ENCODE results near the gene GRM8. TPM values are rescaled to one million over a fixed set of nuclear protein-coding genes. Genes with fewer than 3 reads are reported as not detected.

The GRM8 gene
- polyA plus RNA-seq, 2 of the 4 experiments (the other 2 are of a cell fraction) = 0.06 TPM; not detected in 1

GRCh38 chr7:126656165-126656564 lies 596.6 kb downstream of the GRM8 start:
- CTCF ChIA-PET = no interaction called here
- Histone ChIP-seq H3K27ac (no peak overlapping the region), H3K9me3 (no peaks in the 10 kb centered on the region), H3K4me2 (no peak overlapping the region), H3K4me1 (no peaks in the 10 kb centered on the region), H3K4me3 (no peak overlapping the region)
- FAIRE-seq (no peak), ATAC-seq (no peak), DNase-seq (ENCODE audit: low read depth in 1 of 2, low spot score in 1 of 2) (no peak)
- TF ChIP-seq FOXS1 (CRISPR knock-in tag; IDR thresholded peaks at IDR 0.05) = no peak
- TF ChIP-seq HOXB13 (CRISPR knock-in tag; IDR thresholded peaks at IDR 0.05; ENCODE audit: low read depth) = no peak
- no peak for TF ChIP-seq MAFK (IDR thresholded peaks at IDR 0.05; ENCODE audit: partially characterized antibody)
- no peak for TF ChIP-seq RAD21 (conservative IDR thresholded peaks at IDR 0.05 in 1 of 2, IDR thresholded peaks at IDR 0.05 in 1 of 2)
- no peak for TF ChIP-seq RCOR1 (IDR thresholded peaks at IDR 0.05; ENCODE audit: low read depth, low read length)
- no peak for TF ChIP-seq ZC3H11A (IDR thresholded peaks at IDR 0.05)
- TF ChIP-seq, protein P1, sequence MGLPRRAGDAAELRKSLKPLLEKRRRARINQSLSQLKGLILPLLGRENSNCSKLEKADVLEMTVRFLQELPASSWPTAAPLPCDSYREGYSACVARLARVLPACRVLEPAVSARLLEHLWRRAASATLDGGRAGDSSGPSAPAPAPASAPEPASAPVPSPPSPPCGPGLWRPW (IDR thresholded peaks at IDR 0.05) = no peak
- no peak for TF ChIP-seq CBX8 (IDR thresholded peaks at IDR 0.05)
- TF ChIP-seq, protein P2, sequence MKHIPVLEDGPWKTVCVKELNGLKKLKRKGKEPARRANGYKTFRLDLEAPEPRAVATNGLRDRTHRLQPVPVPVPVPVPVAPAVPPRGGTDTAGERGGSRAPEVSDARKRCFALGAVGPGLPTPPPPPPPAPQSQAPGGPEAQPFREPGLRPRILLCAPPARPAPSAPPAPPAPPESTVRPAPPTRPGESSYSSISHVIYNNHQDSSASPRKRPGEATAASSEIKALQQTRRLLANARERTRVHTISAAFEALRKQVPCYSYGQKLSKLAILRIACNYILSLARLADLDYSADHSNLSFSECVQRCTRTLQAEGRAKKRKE (CRISPR knock-in tag; IDR thresholded peaks at IDR 0.05; ENCODE audit: low read depth) = no peak
- TF ChIP-seq RFX5 (IDR thresholded peaks at IDR 0.05) = no peak
- no peak for TF ChIP-seq FOSL2 (IDR thresholded peaks at IDR 0.05)
- TF ChIP-seq FOSL2 (CRISPR knock-in tag; IDR thresholded peaks at IDR 0.05) = no peak
- no peak for TF ChIP-seq SMC3 (IDR thresholded peaks at IDR 0.05)
- no peak for TF ChIP-seq ESRRA (IDR thresholded peaks at IDR 0.05; ENCODE audit: borderline replicate concordance, low read length)
- no peak for TF ChIP-seq JUNB (IDR thresholded peaks at IDR 0.05)
- no peak for TF ChIP-seq RNF2 (IDR thresholded peaks at IDR 0.05; ENCODE audit: borderline replicate concordance, low read depth)
- no peak for TF ChIP-seq ZNF302 (CRISPR knock-in tag; IDR thresholded peaks at IDR 0.05)
- TF ChIP-seq MYC (IDR thresholded peaks at IDR 0.05; ENCODE audit: borderline replicate concordance, low read length) = no peak
- TF ChIP-seq HDAC2 (IDR thresholded peaks at IDR 0.05) = no peak
- no peak for TF ChIP-seq CHD2 (IDR thresholded peaks at IDR 0.05; ENCODE audit: low read length, partially characterized antibody)
- 47% methylated on average over 5 of the region's 6 CpGs for WGBS (ENCODE audit: missing lambda C conversion rate)
- POLR2A ChIA-PET = no interaction called here

DNA sequence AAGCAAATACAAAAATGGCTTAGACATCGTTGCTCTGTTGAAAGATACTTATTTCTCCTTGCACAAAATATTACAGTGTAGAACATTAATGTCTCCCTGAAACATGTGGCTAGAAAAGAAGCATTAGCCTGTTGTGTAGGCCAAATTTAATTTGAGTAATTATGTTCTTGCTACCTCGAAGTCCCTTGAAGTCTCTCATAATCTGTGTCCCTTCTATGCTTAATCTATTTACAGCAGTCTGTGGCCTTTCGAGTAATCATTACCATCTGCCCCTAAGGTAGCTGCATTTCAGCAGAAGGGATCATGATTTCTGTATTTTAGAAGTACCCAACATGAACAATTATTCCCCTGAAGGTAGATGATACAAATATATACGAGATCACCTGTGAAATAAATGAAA lies 615.2 kb downstream of the GRM8 start:
- no peak for TF ChIP-seq ZSCAN20 (CRISPR knock-in tag; IDR thresholded peaks at IDR 0.05)
- no peak for TF ChIP-seq ESRRA (IDR thresholded peaks at IDR 0.05; ENCODE audit: borderline replicate concordance, low read length)
- no peak for TF ChIP-seq ZNF302 (CRISPR knock-in tag; IDR thresholded peaks at IDR 0.05)
- no peak for TF ChIP-seq HMGXB4 (CRISPR knock-in tag; IDR thresholded peaks at IDR 0.05; ENCODE audit: borderline replicate concordance)
- no peak for TF ChIP-seq KDM1A (IDR thresholded peaks at IDR 0.05; ENCODE audit: low read depth)
- no peak for TF ChIP-seq RNF2 (IDR thresholded peaks at IDR 0.05; ENCODE audit: borderline replicate concordance, low read depth)
- TF ChIP-seq, protein P1 (IDR thresholded peaks at IDR 0.05) = no peak
- TF ChIP-seq HDAC2 (IDR thresholded peaks at IDR 0.05) = no peak
- TF ChIP-seq FOXS1 (CRISPR knock-in tag; IDR thresholded peaks at IDR 0.05) = no peak
- no peak for TF ChIP-seq RFX5 (IDR thresholded peaks at IDR 0.05)
- TF ChIP-seq MAX (IDR thresholded peaks at IDR 0.05) = no peak
- TF ChIP-seq RARB (CRISPR knock-in tag; IDR thresholded peaks at IDR 0.05) = no peak
- TF ChIP-seq TFCP2L1 (CRISPR knock-in tag; IDR thresholded peaks at IDR 0.05) = no peak
- TF ChIP-seq EHMT2 (IDR thresholded peaks at IDR 0.05; ENCODE audit: low read depth) = no peak
- TF ChIP-seq ELK1 (IDR thresholded peaks at IDR 0.05; ENCODE audit: low read depth, low read length) = no peak
- no peak for TF ChIP-seq MAFK (IDR thresholded peaks at IDR 0.05; ENCODE audit: partially characterized antibody)
- TF ChIP-seq FOSL2 (IDR thresholded peaks at IDR 0.05) = no peak
- no peak for TF ChIP-seq FOSL2 (CRISPR knock-in tag; IDR thresholded peaks at IDR 0.05)
- TF ChIP-seq EHF (CRISPR knock-in tag; IDR thresholded peaks at IDR 0.05) = no peak
- no peak overlapping the region for H3K4me3 ChIP-seq
- WGBS (ENCODE audit: missing lambda C conversion rate) = under 1% methylated on average over 4 of the region's 4 CpGs
- DNase-seq (ENCODE audit: low read depth in 1 of 2, low spot score in 1 of 2) (no peak), ATAC-seq (no peak), FAIRE-seq (no peak)
- CTCF ChIA-PET = no interaction called here
- POLR2A ChIA-PET = no interaction called here
- H3K27ac ChIP-seq = no peak overlapping the region
- no peaks in the 10 kb centered on the region for H3K9me3 ChIP-seq
- no peaks in the 10 kb centered on the region for H3K4me1 ChIP-seq
- H3K4me2 ChIP-seq = no peak overlapping the region
